ENCODE data around the gene CYP2S1.
"Not testable (repeated sequence)": the region's sequence is repeated elsewhere in the genome, so short reads cannot be mapped to it uniquely, and the experiment has no call there.

Gene CYP2S1, protein sequence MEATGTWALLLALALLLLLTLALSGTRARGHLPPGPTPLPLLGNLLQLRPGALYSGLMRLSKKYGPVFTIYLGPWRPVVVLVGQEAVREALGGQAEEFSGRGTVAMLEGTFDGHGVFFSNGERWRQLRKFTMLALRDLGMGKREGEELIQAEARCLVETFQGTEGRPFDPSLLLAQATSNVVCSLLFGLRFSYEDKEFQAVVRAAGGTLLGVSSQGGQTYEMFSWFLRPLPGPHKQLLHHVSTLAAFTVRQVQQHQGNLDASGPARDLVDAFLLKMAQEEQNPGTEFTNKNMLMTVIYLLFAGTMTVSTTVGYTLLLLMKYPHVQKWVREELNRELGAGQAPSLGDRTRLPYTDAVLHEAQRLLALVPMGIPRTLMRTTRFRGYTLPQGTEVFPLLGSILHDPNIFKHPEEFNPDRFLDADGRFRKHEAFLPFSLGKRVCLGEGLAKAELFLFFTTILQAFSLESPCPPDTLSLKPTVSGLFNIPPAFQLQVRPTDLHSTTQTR

DNA sequence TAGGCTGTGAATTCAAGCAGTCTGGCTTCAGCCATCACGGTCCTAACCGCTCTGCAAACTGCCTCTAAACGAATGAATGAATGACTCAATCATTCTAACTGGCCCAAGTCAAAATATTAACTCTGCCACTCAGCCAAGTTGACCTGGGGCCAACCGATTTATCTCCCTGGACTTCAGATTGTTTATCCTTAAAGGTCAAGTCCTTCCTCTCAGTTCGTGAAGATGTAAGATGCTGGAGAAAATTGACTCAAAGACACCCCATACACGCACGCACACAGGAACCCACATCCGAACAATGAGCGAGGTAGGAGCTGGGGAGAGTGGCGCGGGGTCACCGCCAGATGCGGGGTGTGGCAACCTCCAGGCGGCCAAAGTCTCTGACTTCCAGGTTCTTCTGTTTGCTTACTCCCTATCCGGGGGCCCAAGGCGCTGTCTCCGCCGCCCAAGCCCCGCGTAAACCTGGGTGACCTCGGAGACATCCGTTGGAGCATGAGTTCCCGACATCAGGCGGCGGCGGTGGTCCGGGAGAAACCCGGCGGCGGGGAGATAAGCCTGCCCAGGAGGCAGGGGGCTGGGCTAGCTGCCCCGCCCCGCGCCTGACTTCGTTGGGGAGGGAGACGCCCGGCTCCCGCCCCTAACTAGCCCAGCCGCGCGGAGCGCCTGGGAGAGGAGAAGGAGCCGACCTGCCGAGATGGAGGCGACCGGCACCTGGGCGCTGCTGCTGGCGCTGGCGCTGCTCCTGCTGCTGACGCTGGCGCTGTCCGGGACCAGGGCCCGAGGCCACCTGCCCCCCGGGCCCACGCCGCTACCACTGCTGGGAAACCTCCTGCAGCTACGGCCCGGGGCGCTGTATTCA lies at the start of gene CYP2S1:
Gene CYP2S1, plus strand, starts transcription at position 646 of the 856 bp plus-strand sequence. Its CDS starts 46 bp downstream, at position 692.
- no peak for TF ChIP-seq EZH2phosphoT487 (IDR thresholded peaks at IDR 0.05; ENCODE audit: low read depth)
- TF ChIP-seq, protein P1, sequence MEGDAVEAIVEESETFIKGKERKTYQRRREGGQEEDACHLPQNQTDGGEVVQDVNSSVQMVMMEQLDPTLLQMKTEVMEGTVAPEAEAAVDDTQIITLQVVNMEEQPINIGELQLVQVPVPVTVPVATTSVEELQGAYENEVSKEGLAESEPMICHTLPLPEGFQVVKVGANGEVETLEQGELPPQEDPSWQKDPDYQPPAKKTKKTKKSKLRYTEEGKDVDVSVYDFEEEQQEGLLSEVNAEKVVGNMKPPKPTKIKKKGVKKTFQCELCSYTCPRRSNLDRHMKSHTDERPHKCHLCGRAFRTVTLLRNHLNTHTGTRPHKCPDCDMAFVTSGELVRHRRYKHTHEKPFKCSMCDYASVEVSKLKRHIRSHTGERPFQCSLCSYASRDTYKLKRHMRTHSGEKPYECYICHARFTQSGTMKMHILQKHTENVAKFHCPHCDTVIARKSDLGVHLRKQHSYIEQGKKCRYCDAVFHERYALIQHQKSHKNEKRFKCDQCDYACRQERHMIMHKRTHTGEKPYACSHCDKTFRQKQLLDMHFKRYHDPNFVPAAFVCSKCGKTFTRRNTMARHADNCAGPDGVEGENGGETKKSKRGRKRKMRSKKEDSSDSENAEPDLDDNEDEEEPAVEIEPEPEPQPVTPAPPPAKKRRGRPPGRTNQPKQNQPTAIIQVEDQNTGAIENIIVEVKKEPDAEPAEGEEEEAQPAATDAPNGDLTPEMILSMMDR (IDR thresholded peaks at IDR 0.05; ENCODE audit: low read depth, low read length) = no peak
- Histone ChIP-seq H3K4me2 (ENCODE audit: low read length) (no peak within 1 kb of the TSS), H2AFZ (ENCODE audit: low read depth, low read length) (peak within 1 kb of the TSS; percentile 74; the same call in 1 of the 2 replicates)

DNA sequence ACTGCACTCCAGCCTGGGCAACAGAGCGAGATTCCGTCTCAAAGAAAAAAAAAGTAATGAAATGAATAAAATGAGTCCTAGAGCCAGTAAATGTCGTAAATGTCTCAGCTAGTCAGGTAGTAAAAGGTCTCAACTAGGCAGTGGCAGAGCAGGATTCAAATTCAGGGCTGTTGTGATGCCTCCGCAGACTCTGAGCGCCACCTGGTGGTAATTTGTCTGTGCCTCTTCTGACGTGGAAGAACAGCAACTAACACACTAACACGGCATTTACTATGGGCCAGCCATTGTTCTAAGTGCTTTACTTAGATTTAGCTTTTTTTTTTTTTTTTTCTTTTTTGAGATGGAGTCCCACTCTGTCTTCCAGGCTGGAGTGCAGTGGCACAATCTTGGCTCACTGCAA lies 48.6 kb upstream of the CYP2S1 start:
- no peaks in the 10 kb centered on the region for H3K36me3 ChIP-seq (replicated peaks; ENCODE audit: low read depth, low read length)
- H3K9ac ChIP-seq (ENCODE audit: low read length) = no peak overlapping the region
- TF ChIP-seq, protein P1 (IDR thresholded peaks at IDR 0.05; ENCODE audit: low read depth, low read length) = peak; percentile 92
- no peak for TF ChIP-seq EZH2phosphoT487 (IDR thresholded peaks at IDR 0.05; ENCODE audit: low read depth)
- no peak overlapping the region for H2AFZ ChIP-seq (ENCODE audit: low read depth, low read length)
- H3K4me1 ChIP-seq (ENCODE audit: low read length) = no peaks in the 10 kb centered on the region
- no peak overlapping the region for H3K27ac ChIP-seq (ENCODE audit: low read length)
- no peaks in the 10 kb centered on the region for H4K20me1 ChIP-seq (ENCODE audit: insufficient read depth, low read length)
- no peaks in the 10 kb centered on the region for H3K79me2 ChIP-seq (ENCODE audit: low read length)
- H3K27me3 ChIP-seq (ENCODE audit: low read depth, low read length) = peaks cover 5% of the 10 kb centered on the region
- no peak overlapping the region for H3K4me3 ChIP-seq (ENCODE audit: low read length)
- H3K4me2 ChIP-seq (ENCODE audit: low read length) = no peak overlapping the region
- no peaks in the 10 kb centered on the region for H3K9me3 ChIP-seq (ENCODE audit: insufficient read depth, low read length)

More for the DNA sequence above, at the start of gene CYP2S1:
- no peaks in the 10 kb centered on the region for H3K36me3 ChIP-seq (replicated peaks; ENCODE audit: low read depth, low read length)
- H3K4me3 ChIP-seq (ENCODE audit: low read length) = no peak within 1 kb of the TSS
- H3K4me1 ChIP-seq (ENCODE audit: low read length) = peaks cover 18% of the 10 kb centered on the region
- no peaks in the 10 kb centered on the region for H3K79me2 ChIP-seq (ENCODE audit: low read length)
- no peaks in the 10 kb centered on the region for H3K9me3 ChIP-seq (ENCODE audit: insufficient read depth, low read length)
- H3K27me3 ChIP-seq (ENCODE audit: low read depth, low read length) = peaks cover 4% of the 10 kb centered on the region; the same call in 1 of the 2 replicates
- H3K27ac ChIP-seq (ENCODE audit: low read length) = no peak within 1 kb of the TSS
- no peak within 1 kb of the TSS for H3K9ac ChIP-seq (ENCODE audit: low read length)
- no peaks in the 10 kb centered on the region for H4K20me1 ChIP-seq (ENCODE audit: insufficient read depth, low read length)

DNA sequence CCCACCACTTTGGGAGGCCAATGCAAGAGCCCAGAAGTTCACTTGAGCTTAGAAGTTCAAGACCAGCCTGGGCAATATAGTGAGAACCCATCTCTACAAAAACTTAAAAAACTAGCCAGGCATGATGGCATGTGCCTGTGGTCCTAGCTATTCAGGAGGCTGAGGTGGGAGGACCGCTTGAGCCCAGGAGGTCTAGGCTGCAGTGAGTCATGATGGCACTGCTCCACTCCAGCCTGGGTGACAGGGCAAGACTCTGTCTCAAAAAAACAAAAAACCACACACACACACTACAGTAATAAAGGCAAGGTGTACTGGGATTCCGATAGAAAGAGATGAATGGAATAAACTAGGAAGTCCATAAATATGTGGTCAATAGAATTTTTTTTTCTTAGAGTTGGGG lies 43.2 kb upstream of the CYP2S1 start:
- Histone ChIP-seq H3K27me3 (ENCODE audit: low read depth, low read length) (no peaks in the 10 kb centered on the region; the same call in 1 of the 2 replicates), H3K79me2 (ENCODE audit: low read length) (no peaks in the 10 kb centered on the region), H3K27ac (ENCODE audit: low read length) (no peak overlapping the region), H3K36me3 (replicated peaks; ENCODE audit: low read depth, low read length) (no peaks in the 10 kb centered on the region), H2AFZ (ENCODE audit: low read depth, low read length) (no peak overlapping the region), H3K9ac (ENCODE audit: low read length) (no peak overlapping the region), H3K4me3 (ENCODE audit: low read length) (no peak overlapping the region), H3K4me1 (ENCODE audit: low read length) (no peaks in the 10 kb centered on the region), H3K4me2 (ENCODE audit: low read length) (no peak overlapping the region), H3K9me3 (ENCODE audit: insufficient read depth, low read length) (no peaks in the 10 kb centered on the region), H4K20me1 (ENCODE audit: insufficient read depth, low read length) (no peaks in the 10 kb centered on the region)
- TF ChIP-seq, protein P1 (IDR thresholded peaks at IDR 0.05; ENCODE audit: low read depth, low read length) = no peak
- no peak for TF ChIP-seq EZH2phosphoT487 (IDR thresholded peaks at IDR 0.05; ENCODE audit: low read depth)

DNA sequence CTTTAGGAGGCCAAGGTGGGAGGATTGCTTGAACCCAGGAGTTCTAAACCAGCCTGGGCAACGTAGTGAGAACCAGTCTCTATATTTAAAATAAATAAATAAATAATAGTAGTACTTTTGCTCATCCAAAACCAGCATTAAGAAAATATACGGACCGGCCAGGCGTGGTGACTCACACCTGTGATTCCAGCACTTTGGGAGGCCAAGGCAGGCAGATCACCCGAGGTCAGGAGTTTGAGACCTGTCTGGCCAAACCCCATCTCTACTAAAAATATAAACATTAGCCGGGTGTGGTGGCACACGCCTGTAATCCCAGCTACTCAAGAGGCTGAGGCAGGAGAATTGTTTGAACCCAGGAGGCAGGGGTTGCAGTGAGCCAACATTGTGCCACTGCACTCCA lies 42.0 kb upstream of the CYP2S1 start:
- H3K4me1 ChIP-seq (ENCODE audit: low read length); H3K79me2 ChIP-seq (ENCODE audit: low read length); H3K9me3 ChIP-seq (ENCODE audit: insufficient read depth, low read length); H3K27ac ChIP-seq (ENCODE audit: low read length); H2AFZ ChIP-seq (ENCODE audit: low read depth, low read length); H3K4me2 ChIP-seq (ENCODE audit: low read length); H3K4me3 ChIP-seq (ENCODE audit: low read length); H3K9ac ChIP-seq (ENCODE audit: low read length); H4K20me1 ChIP-seq (ENCODE audit: insufficient read depth, low read length); H3K27me3 ChIP-seq (ENCODE audit: low read depth, low read length); H3K36me3 ChIP-seq (replicated peaks; ENCODE audit: low read depth, low read length): not testable (repeated sequence)

Measured in OCI-LY3 (cell line).